ENCODE measurements around the gene ELF5. TPM values are rescaled to one million over a fixed set of nuclear protein-coding genes. Genes with fewer than 3 reads are reported as not detected.

Gene ELF5
- total and polyA plus RNA-seq, 2 of the 13 experiments (the other 11 are each of a cell fraction or from before 2014, with no cell fraction given): 0.51 to 2.6 TPM

- TF ChIP-seq MAZ (IDR thresholded peaks at IDR 0.05; ENCODE audit: borderline replicate concordance, low read depth, low read length) (no peak), MAZ (CRISPR knock-in tag; IDR thresholded peaks at IDR 0.05; ENCODE audit: low read depth) (no peak), DBP (CRISPR knock-in tag; IDR thresholded peaks at IDR 0.05; ENCODE audit: not compliant biosample characterization) (no peak), STAT6 (CRISPR knock-in tag; IDR thresholded peaks at IDR 0.05; ENCODE audit: borderline replicate concordance) (no peak), POGK (CRISPR knock-in tag; conservative IDR thresholded peaks at IDR 0.05) (no peak), ZNF350 (CRISPR knock-in tag; IDR thresholded peaks at IDR 0.05; ENCODE audit: borderline replicate concordance, low read depth) (no peak), POLR2A (IDR thresholded peaks at IDR 0.05; ENCODE audit: insufficient read depth in 1 of 2, low read depth in 2 of 2, low read length in 2 of 2) (peak in 1 of 2 experiments; percentile 43; a peak in 2 of 4 replicates), ARNTL (CRISPR knock-in tag; IDR thresholded peaks at IDR 0.05) (no peak), NR3C1 (CRISPR knock-in tag; IDR thresholded peaks at IDR 0.05) (no peak), HNRNPK (IDR thresholded peaks at IDR 0.05; ENCODE audit: low read depth, low read length, poor library complexity, severe bottlenecking) (no peak), POLR2G (IDR thresholded peaks at IDR 0.05; ENCODE audit: low read depth, low read length) (peak; percentile 49; the same call in 1 of the 2 replicates), PRMT3 (CRISPR knock-in tag; IDR thresholded peaks at IDR 0.05; ENCODE audit: borderline replicate concordance, low read depth) (no peak), NCOA5 (CRISPR knock-in tag; IDR thresholded peaks at IDR 0.05) (no peak), ARID4A (CRISPR knock-in tag; IDR thresholded peaks at IDR 0.05; ENCODE audit: borderline replicate concordance) (peak; percentile 9; the same call in 1 of the 2 replicates), ZMYM2 (CRISPR knock-in tag; IDR thresholded peaks at IDR 0.05) (peak; percentile 61; the same call in 1 of the 2 replicates), FUBP1 (CRISPR knock-in tag; IDR thresholded peaks at IDR 0.05; ENCODE audit: borderline replicate concordance) (no peak), KLF16 (CRISPR knock-in tag; IDR thresholded peaks at IDR 0.05) (peak in 1 of 2 experiments; percentile 34; a peak in 1 of 4 replicates), SMC3 (IDR thresholded peaks at IDR 0.05; ENCODE audit: low read length) (peak; percentile 41)
Measured at GRCh38 chr11:34501500-34501899, 12.1 kb downstream of the ELF5 start (continued).

Measured in HepG2 (cell line).